Fibroblast of skin of abdomen (primary cell): ENCODE measurements around the gene KCNJ16.

Experiments
- DNase-seq: peaks from one replicate; pipeline ENCODE4 v3.0.0-alpha.2; 2013

KCNJ16 gene

GRCh38 chr17:70172923-70173322 is 97.9 kb downstream of the KCNJ16 start:
- DNase-seq, result peak; percentile 39

GRCh38 chr17:70173681-70174080 is 98.7 kb downstream of the KCNJ16 start:
- DNase-seq, result no peak

GRCh38 chr17:70181376-70181775 is 106.4 kb downstream of the KCNJ16 start:
- no peak for DNase-seq

- no peak for DNase-seq
These were observed 106.8 kb downstream of the KCNJ16 start for GRCh38 chr17:70181866-70182265.

- DNase-seq, result no peak
These were observed 108.5 kb downstream of the KCNJ16 start for GRCh38 chr17:70183508-70183907.

GRCh38 chr17:70184207-70184606 is 109.2 kb downstream of the KCNJ16 start:
- no peak for DNase-seq

- peak; percentile 65 for DNase-seq
These were observed 109.7 kb downstream of the KCNJ16 start for GRCh38 chr17:70184770-70185169.
